ENCODE measurements around the gene PIK3C3.

Gene PIK3C3

DNA sequence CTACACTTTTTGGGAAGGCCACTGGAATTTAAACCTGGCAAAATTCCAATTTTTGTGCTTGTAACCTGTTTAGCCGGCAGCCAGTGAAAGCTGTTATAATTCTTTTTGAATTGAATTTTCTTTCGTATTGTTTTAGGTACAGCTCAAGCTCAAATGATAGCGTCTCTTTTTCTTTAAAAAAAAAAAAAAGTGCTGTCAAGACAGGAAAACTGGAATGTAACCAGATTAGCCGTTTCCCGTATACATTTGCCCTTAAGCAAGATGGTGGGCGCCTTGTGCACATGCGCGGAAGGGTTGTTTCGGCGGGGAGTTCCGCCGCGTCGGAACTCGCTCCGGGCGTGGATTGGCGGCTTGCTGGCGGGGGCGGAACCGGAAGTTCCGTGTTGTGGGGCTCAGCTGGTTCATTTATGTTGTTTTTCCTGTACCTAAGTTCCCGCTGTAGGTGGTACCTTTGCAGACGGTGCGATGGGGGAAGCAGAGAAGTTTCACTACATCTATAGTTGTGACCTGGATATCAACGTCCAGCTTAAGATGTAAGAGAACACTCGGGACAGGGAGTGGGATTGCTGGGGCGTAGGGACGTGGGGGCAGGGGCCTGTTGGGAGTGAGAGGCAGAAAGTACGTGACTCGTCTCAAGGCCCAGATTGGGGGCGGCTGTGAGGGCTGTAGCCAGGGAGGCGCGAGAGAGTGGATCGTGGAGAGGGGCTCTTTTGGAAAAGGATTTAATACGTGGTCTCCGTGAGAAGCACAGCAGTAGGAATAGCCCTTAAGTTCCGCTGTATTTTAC is at the start of gene PIK3C3 (continued):
- no peak for TF ChIP-seq TSHZ1 (tag by site-specific recombination; IDR thresholded peaks at IDR 0.05; ENCODE audit: borderline replicate concordance)
- TF ChIP-seq, protein P1, sequence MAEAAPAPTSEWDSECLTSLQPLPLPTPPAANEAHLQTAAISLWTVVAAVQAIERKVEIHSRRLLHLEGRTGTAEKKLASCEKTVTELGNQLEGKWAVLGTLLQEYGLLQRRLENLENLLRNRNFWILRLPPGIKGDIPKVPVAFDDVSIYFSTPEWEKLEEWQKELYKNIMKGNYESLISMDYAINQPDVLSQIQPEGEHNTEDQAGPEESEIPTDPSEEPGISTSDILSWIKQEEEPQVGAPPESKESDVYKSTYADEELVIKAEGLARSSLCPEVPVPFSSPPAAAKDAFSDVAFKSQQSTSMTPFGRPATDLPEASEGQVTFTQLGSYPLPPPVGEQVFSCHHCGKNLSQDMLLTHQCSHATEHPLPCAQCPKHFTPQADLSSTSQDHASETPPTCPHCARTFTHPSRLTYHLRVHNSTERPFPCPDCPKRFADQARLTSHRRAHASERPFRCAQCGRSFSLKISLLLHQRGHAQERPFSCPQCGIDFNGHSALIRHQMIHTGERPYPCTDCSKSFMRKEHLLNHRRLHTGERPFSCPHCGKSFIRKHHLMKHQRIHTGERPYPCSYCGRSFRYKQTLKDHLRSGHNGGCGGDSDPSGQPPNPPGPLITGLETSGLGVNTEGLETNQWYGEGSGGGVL (tag by site-specific recombination; IDR thresholded peaks at IDR 0.05) = no peak
- TF ChIP-seq YY1 (tag by site-specific recombination; IDR thresholded peaks at IDR 0.05) = 0 out of 2 replicates have a peak, but pooled peaks have one; percentile 24
- TF ChIP-seq ZNF324 (tag by site-specific recombination; IDR thresholded peaks at IDR 0.05) = no peak
- TF ChIP-seq ZNF843 (tag by site-specific recombination; IDR thresholded peaks at IDR 0.05) = no peak; the same call in 1 of the 2 replicates

- H3K27ac ChIP-seq (ENCODE audit: extremely low read depth, low read depth, low read length) = no peak overlapping the region
- H3K4me1 ChIP-seq (ENCODE audit: control insufficient read depth, insufficient read depth, low read length) = no peaks in the 10 kb centered on the region
- no peaks in the 10 kb centered on the region for H3K9me3 ChIP-seq (ENCODE audit: control insufficient read depth, insufficient read depth, low read depth, low read length)
- CTCF ChIA-PET = interaction anchor here (0.6 to 2.1 kb wide), 8 partner anchors 16 to 949 kb away, joined by 3 to 14 read pairs (median 4); no protein-coding TSS in a partner anchor
- H3K4me3 ChIP-seq (ENCODE audit: low read depth, low read length) = no peak overlapping the region
- H3K36me3 ChIP-seq (ENCODE audit: control insufficient read depth in 2 of 2, insufficient read depth in 1 of 2, low read length in 2 of 2) = no peaks in the 10 kb centered on the region
- POLR2A ChIA-PET = no interaction called here
- TF ChIP-seq RBAK (tag by site-specific recombination; IDR thresholded peaks at IDR 0.05) = no peak
- no peak for TF ChIP-seq TSHZ1 (tag by site-specific recombination; IDR thresholded peaks at IDR 0.05; ENCODE audit: borderline replicate concordance)
- no peak for TF ChIP-seq ZNF580 (tag by site-specific recombination; IDR thresholded peaks at IDR 0.05)
- no peak for TF ChIP-seq ZNF311 (tag by site-specific recombination; IDR thresholded peaks at IDR 0.05; ENCODE audit: borderline replicate concordance)
- no peak for TF ChIP-seq ZNF707 (tag by site-specific recombination; IDR thresholded peaks at IDR 0.05)
- no peak for TF ChIP-seq ZBTB6 (tag by site-specific recombination; IDR thresholded peaks at IDR 0.05)
- no peak for TF ChIP-seq ZNF571 (tag by site-specific recombination; IDR thresholded peaks at IDR 0.05)
- TF ChIP-seq, protein P2, sequence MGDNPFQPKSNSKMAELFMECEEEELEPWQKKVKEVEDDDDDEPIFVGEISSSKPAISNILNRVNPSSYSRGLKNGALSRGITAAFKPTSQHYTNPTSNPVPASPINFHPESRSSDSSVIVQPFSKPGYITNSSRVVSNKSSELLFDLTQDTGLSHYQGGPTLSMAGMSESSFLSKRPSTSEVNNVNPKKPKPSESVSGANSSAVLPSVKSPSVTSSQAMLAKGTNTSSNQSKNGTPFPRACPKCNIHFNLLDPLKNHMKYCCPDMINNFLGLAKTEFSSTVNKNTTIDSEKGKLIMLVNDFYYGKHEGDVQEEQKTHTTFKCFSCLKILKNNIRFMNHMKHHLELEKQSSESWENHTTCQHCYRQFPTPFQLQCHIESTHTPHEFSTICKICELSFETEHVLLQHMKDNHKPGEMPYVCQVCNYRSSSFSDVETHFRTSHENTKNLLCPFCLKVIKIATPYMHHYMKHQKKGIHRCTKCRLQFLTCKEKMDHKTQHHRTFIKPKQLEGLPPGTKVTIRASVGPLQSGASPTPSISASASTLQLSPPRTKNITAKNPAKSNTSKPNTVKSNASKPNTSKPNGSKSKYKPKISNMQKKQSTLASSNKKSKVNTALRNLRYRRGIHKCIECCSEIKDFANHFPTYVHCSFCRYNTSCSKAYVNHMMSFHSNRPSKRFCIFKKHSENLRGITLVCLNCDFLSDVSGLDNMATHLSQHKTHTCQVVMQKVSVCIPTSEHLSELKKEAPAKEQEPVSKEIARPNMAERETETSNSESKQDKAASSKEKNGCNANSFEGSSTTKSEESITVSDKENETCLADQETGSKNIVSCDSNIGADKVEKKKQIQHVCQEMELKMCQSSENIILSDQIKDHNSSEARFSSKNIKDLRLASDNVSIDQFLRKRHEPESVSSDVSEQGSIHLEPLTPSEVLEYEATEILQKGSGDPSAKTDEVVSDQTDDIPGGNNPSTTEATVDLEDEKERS (tag by site-specific recombination; IDR thresholded peaks at IDR 0.05) = no peak
- no peak for TF ChIP-seq PBX3 (CRISPR knock-in tag; IDR thresholded peaks at IDR 0.05)
- TF ChIP-seq ZNF114 (tag by site-specific recombination; IDR thresholded peaks at IDR 0.05) = no peak
- TF ChIP-seq, protein P3, sequence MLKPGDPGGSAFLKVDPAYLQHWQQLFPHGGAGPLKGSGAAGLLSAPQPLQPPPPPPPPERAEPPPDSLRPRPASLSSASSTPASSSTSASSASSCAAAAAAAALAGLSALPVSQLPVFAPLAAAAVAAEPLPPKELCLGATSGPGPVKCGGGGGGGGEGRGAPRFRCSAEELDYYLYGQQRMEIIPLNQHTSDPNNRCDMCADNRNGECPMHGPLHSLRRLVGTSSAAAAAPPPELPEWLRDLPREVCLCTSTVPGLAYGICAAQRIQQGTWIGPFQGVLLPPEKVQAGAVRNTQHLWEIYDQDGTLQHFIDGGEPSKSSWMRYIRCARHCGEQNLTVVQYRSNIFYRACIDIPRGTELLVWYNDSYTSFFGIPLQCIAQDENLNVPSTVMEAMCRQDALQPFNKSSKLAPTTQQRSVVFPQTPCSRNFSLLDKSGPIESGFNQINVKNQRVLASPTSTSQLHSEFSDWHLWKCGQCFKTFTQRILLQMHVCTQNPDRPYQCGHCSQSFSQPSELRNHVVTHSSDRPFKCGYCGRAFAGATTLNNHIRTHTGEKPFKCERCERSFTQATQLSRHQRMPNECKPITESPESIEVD (tag by site-specific recombination; IDR thresholded peaks at IDR 0.05) = no peak
- TF ChIP-seq ZNF426 (tag by site-specific recombination; IDR thresholded peaks at IDR 0.05) = no peak
Observed at GRCh38 chr18:41905786-41906527, 49.1 kb upstream of the PIK3C3 start.
